HepG2 (cell line): ENCODE data around the gene CKS1B. TPM values are rescaled to one million over a fixed set of nuclear protein-coding genes. Genes with fewer than 3 reads are reported as not detected.

Source experiments
- AKNA ChIP-seq: sonication (generic); formaldehyde crosslinking; IDR thresholded peaks from 2 replicates; pipeline ENCODE4 v1.4.0; 2020; ENCODE audit warnings: missing genetic modification reagents, borderline replicate concordance
- LRRFIP1 ChIP-seq: sonication (generic); formaldehyde crosslinking; conservative IDR thresholded peaks from 2 replicates; pipeline ENCODE4 v1.4.0; 2020; ENCODE audit warnings: missing genetic modification reagents
- ZNF563 ChIP-seq: sonication (generic); formaldehyde crosslinking; IDR thresholded peaks from 2 replicates; pipeline ENCODE4 v1.8.0; 2022; ENCODE audit warnings: mild to moderate bottlenecking, moderate library complexity, missing genetic modification reagents
- ZNF724P ChIP-seq: sonication (generic); formaldehyde crosslinking; IDR thresholded peaks from 2 replicates; pipeline ENCODE4 v1.8.0; 2022; ENCODE audit warnings: missing genetic modification reagents, borderline replicate concordance
- polyA plus RNA-seq, 8 experiments: library from polyadenylated mRNA; depleted of rRNA in 3 of 8; stranded (reverse) in 7 of 8; unstranded in 1 of 8; fragments of >200 nt; fragmentation: Illumina TruSeq in 4 of 8; extraction: Trizol in 4 of 8; gene quantifications; 2 replicates each; pipeline versions ENCODE4 v1.2.1 to v1.2.3, GENCODE V29; 2011 to 2016; ENCODE audit warnings: low read depth in 4 of 8, missing spikeins in 1 of 8, mixed read lengths in 1 of 8; ENCODE audit not compliant: insufficient read depth in 1 of 8
- total RNA-seq, 5 experiments: library from RNA; depleted of rRNA; stranded (reverse); fragments of >200 nt; fragmentation: Illumina TruSeq; extraction: Trizol; gene quantifications; 2 replicates each; pipeline ENCODE4 v1.2.3, GENCODE V29; 2016; ENCODE audit warnings: low read depth in 1 of 5

Gene CKS1B
- total and polyA plus RNA-seq, 2 of the 13 experiments (the other 11 are each of a cell fraction or from before 2014, with no cell fraction given), result 217 to 222 TPM

- TF ChIP-seq AKNA (CRISPR knock-in tag), result no peak
- no peak for TF ChIP-seq LRRFIP1 (CRISPR knock-in tag)
- no peak for TF ChIP-seq ZNF724P (CRISPR knock-in tag)
- TF ChIP-seq ZNF563, result no peak
- TF ChIP-seq, all 625 proteins: peak for 0
These were observed 7.0 kb upstream of the CKS1B start (continued) for GRCh38 chr1:154967331-154967950.
